Effector CD4-positive, alpha-beta T cell (primary cell): ENCODE measurements around the gene RNASE12.
"Not testable (repeated sequence)": the region's sequence is repeated elsewhere in the genome, so short reads cannot be mapped to it uniquely, and the experiment has no call there.

ENCODE experiments used
- DNase-seq: peaks from one replicate; pipeline ENCODE4 v3.0.0-alpha.2; 2020

The RNASE12 gene

DNA sequence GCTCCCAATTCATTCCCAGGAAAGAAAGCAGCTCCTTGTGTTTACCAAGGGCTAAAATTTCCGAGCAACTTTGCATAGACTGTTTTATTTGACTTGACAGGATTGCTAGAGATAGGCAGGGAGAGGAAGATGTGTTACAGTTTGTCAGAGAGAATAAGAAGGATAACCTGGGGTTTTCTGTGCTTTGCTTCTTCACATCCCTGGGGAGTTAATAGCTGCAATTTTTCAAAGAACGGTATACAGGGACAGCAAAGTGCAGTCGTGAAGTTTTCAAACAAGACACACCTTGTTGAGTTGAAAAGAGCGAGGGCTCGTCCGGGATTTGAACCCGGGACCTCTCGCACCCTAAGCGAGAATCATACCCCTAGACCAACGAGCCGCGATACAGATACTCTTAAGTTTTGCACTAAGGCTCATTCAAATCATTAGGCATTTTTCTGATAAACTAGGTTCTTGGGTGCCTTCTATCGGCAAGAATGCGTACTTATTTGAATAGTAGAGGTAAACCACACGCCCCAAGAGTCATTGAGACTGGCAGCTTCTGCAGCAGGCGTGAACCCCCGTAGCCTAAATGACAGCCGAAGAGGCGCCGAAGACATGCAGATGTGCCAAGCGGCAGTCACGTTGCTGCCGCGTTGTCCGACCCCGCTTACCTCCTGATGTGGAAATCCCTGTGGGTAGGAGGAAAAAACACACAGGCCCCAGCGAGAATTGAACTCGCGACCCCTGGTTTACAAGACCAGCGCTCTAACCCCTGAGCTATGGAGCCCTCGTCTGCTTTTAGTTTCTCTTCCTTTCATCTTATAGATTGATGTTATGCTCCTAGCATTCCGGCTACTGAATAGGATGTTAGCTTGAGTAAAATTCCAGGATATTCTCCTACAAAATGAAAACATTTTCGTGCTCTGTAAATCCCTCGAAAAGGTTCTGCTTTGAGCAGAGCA lies 22.2 kb upstream of the RNASE12 start:
- peak; percentile 67 for DNase-seq

DNA sequence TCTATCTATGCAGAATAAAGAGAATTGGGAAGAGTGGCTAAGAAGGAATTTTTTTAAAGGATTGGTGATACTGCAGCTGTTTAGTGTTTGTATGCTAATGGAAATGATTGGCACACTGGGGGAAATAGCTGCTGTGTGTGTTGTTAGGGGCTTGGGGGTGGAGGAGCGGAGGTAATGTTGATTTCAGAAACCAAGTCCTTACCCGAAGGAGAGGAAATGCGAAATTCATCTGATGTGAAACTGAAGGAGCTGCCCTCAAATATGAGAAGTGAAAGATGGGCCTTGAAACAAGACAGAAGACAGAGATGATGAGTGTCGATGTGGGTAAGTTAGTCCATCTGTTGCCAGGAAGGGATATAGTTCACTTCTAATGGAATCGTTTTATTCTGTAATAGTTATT lies 21.2 kb upstream of the RNASE12 start:
- no peak for DNase-seq

DNA sequence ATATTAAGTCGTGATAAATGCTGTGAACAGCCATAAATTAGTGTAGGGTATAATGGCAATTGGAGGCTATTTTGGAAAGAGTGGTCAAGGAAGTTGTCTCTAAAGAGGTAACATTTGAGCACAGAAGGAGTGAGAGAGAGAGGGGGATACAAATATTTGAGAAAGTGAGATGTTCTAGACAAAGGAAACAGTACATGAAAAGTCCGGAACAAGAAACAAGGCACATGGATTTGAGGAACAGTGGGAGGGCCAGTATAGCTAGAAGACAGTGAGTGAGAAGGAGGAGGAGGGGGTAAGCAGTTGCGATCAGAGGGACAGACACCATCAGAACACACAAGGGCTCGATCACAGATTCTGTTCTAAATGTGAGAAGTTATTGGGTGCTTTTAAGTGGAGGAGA lies 20.1 kb upstream of the RNASE12 start:
- DNase-seq = no peak

DNA sequence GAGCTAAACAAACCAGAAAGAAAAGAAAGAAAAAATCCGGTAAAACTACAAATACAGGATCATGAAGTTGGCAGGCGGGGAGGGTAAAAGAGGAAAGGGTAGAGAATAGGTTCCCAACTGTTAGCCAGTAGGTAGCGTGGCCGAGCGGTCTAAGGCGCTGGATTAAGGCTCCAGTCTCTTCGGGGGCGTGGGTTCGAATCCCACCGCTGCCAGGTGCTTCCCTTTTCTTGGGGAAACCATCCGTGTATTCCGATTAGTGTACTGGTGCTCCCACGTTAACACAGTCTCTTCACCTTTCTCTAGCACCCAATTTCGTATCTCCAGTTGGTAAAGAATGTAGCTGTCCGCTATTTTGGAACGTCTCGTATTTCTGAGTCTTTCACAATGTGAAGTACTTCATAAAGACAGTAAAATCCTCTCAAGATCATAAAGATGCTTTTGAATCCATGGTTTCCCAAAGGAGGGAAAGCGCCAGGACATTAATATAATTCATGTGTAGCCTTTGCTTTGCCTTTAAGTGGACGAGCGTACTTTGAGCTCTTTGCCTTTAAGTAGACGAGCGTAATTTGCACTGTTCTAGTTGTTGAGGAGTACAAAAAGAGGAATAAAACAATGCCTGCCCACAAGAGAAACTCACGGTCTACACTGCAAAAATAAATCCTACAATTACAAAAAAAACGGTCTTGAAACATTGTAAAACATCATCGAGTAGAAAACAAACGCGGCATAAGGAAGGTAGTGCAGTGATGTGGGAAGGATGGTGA lies 19.0 kb upstream of the RNASE12 start:
- DNase-seq = peak; percentile 55

DNA sequence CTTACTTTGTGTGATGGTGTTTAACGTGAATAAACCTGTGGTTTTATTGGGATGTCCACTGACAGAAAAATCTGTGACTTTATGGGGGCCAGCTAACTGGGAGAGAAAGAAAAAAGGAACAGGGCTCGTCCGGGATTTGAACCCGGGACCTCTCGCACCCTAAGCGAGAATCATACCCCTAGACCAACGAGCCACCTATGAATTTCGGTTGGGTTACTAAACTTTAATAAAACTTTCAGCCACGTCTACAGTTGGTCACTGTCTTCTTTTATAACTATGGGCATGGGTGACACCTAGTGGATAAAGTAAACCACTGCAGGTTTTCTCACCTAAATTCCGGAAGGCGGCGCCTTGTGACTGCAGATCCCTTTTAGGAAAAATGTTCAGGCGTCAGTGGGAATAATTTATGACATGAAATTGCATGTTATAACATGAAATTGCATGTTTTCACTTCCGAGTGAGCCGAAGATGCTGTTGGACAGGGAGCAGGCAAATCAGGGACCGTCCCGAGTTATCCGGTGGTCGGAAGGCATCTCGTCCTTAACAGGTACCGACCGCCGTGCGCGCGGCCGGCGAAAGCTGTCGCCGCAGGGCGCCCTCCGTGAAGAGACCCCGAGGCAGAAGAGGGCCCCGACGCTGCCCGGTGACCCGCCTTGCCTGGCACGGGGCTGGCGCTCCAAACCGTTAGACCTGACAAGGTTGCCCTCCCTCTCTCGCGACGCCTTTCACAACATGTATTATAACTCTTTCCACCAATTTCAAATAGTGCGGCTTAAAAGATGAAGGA lies 18.2 kb upstream of the RNASE12 start:
- DNase-seq = peak; percentile 58

DNA sequence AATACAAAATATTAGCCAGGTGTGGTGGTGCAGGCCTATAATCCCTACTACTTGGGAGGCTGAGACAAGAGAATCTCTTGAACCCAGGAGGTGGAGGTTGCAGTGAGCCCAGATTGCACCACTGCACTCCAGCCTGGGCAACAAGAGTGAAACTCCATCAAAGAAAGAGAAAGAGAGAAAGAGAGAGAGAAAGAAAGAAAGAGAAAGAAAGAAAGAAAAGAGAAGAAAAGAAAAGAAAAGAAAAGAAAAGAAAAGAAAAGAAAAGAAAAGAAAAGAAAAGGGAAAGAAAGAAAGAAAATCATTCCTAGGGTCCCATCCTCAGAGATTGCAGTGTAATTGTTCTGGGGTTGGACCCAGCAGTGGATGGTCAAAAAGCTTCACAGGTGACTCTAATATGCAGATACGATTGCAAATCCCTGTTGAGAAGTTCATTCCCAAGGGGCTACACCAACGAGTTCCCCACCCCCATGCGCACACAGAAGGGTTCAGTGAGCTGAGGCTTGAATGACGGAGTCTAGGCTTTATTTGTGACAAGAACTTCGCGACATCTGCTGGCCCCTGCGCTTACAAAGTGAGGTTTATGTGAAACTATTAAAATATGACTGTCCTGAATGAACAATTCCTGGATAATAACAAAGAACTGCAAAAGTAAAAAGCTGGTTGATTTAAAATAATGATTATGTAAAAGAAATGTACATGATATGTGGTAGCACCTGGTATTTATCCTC lies 17.4 kb upstream of the RNASE12 start:
- DNase-seq = no peak

DNA sequence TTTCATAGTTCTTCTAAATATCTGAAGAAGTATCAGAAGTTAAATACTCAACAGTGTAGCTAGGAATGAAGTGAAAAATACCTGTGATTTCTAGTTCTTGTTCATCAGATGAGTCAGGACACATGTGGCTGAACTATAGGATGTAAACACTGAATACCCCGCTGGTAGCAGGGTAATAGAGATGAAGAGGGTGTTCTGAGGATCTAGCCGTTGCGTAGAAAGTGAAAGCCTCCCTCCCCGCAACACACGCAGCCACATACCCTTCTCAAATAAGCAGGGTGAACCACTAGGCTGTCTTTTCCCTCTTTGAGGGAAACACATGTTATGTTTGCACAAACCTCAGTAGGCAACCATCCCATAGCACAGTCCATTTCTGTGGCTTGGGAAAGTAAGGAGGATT lies 16.4 kb upstream of the RNASE12 start:
- DNase-seq = no peak

DNA sequence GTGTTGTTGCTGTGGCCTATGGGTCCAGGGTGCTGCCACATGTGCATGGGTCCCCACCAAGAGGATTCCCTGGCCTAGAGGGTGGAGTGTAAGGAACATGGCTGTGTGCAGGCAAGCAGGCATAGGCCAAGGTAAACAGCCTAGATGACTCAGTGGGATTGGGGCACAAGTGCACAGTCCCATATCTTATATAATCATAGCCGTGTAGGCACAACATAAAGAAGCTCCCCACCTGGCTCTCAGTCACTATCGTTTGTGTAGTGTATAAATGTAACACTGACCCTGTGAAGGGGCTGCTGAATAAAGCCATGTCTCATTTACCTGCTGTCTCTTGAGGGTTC lies 15.7 kb upstream of the RNASE12 start:
- DNase-seq = no peak

DNA sequence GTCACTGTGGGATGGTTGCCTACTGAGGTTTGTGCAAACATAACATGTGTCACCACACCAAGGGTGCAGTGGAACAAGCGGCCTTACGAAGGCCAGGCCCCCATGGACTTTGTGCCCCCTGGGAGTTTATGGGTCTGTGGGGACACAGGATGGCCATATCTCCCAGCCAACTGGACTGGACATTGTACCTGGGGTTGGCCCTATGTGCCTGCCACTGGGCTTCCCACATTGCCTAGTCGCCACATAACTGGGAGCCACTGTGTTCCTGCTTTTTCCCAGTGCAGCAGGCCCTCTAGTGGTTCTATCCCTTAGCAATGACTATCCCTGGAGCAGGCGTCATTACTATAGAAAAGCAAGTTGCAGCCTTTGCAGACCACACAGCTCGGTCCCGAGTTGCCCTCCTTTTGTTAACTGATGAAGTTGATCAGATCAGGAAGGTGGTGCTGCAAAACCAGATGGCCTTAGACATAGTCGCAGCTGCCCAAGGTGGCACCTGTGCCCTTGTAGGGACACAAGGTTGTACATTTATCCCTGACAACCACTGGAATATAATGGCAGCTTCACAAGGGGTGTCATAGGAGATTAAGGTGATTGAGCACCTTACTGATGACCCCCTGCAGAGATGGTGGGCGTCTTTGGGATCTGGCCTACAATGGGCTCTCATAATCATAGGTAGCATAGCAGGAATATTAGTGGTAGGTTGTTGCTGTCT lies 15.2 kb upstream of the RNASE12 start:
- no peak for DNase-seq

DNA sequence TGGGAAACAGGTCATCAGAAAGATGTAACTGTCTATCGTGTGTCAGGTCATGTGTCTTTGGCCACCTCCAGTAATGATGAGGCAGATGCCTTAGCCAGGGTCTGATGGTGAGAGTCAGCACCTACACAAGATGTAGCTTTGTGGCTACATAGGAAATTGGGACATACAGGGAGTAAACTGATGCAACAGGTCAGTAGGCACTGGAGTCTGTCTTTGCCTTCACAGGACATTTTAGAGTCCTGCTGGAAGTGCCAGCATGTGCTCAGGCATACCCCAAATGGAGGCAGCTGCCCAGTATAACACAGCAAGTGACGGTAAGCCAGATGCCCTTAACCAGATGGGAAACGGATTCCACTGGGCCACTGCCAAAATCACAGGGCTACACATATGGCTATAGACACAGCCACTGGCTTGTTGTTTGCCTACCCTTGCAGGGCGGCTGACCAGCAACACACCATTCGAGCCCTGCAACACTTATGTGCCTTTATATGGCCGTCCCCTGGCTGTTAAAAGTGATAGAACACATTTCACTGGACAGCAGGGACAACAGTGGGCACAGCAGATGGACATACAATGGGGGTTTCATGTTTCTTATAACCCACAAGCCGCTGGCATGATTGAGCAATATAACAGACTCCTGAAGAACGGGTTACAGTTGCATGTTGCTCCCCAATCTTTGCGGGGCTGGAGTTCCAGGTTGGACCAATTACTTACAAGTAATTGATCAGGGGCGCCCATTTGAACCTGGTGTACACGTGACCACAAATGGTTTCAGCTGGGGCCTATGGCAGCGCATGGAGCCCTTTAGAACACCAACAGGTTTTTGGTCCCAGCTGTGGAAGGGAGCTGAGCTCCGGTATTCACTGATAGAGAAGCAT lies 12.9 kb upstream of the RNASE12 start:
- no peak for DNase-seq

DNA sequence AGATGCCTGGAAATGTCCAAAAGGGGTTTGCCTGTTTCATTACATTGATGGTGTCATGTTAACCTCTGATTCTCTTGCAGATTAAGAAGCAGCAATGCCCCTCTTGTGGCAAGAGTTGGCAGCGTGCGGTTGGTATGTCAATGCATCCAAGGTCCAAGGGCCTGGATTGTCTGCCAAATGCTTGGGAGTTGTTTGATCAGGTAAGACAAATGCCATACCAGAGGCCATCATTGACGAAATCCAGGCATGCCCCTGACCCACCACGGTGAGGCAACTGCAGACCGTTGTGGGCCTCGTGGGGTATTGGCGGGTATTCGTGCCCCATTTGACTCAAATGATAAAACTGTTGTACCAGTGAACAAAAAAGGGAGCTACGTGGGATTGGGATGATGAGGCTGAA lies 11.4 kb upstream of the RNASE12 start:
- DNase-seq = no peak

DNA sequence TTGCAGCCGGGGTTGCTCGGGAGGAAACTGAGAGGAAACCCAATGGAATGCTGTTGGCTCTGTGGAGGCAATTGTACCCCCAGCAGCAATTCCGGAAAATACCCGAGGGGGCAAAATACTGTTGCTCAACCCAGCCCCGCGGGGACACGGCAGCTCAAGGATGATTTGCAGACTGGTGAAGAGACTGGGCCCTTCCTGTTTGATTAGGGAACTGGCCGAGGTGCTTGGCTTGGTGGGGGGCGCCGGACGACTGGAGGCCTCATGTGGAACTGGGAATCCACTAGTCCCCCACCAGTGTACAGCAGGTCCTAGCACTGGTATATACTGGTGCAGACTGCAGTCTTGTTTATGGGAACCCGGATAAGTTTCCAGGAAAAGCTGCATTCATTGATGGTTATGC lies 10.3 kb upstream of the RNASE12 start:
- DNase-seq = no peak

DNA sequence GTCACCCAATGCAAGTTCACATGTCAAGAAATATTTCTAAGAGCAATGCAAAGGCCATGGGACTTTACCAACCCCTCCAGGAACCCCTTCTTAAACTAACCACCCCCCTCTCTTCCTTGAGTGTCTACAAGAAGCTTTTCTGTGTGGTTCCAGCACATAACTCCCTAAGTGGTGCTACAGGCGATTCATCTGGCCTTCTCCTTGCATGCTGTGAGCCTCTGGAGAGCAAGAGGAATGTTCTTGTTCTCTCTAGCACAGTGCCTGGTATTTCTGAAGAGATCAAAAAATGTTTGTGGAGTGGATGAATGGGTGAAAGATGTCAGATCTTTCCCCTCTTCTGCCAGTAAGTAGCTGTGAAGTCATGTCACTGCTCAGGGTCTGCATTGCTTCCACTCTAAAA lies 5.9 kb upstream of the RNASE12 start:
- no peak for DNase-seq

DNA sequence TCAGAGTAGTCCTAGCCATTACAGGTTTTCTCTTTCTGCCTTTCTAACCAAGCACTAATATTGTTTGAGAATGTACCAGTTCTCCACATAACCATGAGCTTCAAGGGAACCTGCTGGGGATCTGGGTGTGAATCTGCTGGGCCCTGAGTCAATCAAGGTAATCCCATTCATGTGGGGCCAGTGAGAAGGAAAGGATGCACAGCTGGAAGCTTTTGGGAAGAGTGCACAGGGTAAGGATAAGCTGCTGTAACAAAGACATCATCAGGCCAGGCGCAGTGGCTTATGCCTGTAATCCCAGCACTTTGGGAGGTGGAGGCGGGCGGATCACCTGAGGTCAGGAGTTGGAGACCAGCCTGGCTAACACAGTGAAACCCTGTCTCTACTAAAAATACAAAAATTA lies 4.5 kb upstream of the RNASE12 start:
- not testable (repeated sequence) for DNase-seq

DNA sequence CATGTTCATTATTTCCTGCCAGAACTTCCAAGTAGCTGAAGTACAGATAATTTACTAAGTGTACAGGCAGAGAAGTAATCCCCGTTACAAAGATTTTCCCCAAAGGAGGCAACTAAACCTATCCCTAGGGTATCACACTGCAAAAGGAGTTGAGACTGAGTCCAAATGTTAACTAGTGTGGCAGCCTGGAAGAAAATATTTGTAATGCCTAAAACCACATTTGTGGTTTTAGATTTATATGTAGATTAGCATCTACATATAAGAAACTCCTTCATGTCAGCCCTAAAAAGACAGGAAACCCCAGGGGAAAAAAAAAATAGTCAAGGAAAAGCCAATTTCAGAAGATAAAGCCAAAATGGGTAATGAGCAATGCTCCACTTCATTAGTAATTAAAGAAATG lies 1.4 kb upstream of the RNASE12 start:
- no peak for DNase-seq

DNA sequence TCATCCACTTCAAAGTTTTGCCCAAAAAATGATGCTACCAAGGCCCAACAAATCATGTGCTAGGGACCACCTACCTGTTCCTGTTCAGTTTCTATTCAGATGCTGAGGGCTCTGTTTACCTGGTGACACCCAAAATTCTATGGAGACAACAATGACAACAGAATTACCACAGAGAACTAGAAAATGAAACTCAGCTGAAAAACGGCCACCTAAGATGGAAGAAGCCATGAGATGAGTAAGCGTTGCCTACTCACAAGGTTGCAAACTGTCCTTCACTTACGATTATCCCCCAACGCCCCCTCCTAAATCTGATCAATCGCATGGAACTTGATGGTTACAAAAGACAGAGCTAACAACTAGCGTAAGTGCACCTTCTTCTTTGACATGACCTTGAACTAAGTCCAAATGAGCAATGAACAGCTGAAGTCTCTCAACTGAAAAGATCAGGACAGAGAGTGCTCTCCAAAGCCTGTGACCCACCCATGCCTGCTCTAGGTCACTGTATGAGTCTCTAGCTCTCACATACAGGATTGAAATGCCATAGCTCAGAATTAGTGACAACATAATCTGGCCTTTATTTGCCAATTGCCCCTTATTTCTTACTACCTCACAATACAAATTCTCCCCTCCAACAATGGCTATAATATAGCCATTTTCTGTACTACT lies 3.6 kb downstream of the RNASE12 start, which contains the start of gene RNASE11:
Gene RNASE11 (minus strand): TSS at position 513 of the 666 bp plus-strand sequence.
- DNase-seq = no peak

DNA sequence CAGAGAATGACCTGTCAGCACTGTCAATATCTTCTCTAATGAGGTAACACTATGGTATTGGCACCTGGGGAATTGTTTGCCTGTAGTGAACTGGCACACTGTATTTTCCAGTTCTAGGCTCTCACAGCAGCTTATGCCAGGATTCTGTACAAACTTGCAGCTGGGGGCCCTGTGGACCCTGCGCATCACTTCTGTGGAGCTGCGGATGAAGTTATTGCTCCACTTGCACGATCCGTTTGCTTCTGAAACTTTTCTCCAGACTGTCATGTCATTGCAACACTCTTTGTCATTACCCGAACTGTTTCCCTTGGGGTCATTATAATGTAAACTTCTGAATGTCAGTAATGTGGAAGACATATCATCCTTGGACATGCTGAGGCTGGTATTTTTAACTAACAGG lies 7.3 kb downstream of the RNASE12 start:
- DNase-seq = no peak

DNA sequence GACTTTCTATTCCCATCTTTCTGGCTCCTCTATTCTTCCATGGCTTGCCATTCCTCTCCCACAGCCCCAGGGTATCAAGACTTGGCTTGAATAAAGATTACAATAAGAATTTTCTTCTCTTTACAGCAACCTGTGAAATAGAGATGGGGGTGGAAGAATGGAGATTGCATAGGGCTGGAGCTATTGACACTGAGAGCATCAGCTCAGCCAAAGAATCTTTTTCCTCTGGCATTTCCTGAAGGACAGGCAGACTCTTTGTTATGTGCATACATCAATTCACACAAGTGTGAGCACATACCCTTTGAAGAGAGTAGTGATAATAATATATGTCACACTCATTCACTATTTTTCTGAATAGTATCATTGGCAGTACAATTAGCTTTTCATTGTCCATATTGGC lies 8.0 kb downstream of the RNASE12 start:
- DNase-seq = no peak

DNA sequence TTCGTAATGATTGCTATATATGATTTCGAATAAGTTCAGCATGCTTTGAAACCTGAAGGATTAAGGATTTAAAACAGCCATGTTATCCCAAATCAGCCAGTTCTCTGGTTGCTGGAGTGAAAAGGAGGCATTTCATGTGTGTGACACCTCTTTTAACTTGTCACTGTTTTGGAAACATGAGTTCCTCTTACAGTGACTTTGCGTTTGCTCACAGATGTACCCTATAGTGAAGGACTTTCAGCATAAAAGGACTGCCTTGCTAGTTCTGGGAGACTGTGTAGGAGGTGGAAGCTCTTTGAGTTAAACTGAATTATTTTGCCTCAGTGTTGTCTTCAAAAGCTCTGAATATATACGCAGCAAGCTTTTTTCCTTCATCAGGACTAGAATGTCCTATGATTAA lies 10.9 kb downstream of the RNASE12 start:
- DNase-seq = no peak

DNA sequence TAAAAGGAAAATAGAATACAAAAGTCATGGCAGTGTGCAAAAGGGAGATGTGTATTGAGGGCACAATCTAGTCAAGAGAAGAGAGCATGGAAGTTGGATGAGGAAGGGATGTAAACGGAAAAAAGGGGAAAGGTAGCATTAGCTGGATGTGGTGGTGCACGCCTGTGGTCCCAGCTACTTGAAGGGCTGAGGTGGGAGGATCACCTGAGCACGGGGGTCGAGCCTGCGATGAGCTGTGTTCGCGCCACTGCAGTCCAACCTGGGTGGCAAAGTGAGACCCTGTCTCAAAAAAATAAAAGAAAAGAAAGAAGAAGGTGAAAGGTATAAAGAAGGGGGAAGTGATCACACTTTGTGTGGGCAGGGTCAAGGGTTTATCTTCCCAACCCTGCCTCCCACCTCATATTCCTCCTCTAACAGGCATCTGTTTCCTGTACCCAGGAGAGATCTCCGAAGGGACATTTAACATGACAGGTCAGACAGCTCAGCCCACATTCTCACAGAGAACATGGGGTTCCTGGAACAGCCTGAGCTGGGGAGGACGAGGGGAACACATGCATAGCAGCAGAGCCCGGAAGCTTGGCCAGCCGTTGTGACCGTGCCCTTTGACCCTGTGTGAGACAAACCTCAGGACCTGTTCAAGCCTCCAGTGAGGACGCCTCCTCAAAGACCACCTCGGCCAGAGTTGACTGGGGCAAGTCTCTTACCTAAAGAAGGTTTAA lies 12.2 kb downstream of the RNASE12 start:
- DNase-seq = no peak
